Stimulated activated CD4-positive, alpha-beta T cell treated with anti-CD3 and anti-CD28 coated beads, Interleukin-1b, Interleukin-23, amount 100 ng/mL, for 1 hour (primary cell): ENCODE results near the gene TMEM86A.

Experiments
- DNase-seq, 2 donors: peaks; one replicate each; pipeline ENCODE4 v3.0.0-alpha.2; 2020; ENCODE audit warnings: low read depth in 2 of 2

TMEM86A gene

DNA sequence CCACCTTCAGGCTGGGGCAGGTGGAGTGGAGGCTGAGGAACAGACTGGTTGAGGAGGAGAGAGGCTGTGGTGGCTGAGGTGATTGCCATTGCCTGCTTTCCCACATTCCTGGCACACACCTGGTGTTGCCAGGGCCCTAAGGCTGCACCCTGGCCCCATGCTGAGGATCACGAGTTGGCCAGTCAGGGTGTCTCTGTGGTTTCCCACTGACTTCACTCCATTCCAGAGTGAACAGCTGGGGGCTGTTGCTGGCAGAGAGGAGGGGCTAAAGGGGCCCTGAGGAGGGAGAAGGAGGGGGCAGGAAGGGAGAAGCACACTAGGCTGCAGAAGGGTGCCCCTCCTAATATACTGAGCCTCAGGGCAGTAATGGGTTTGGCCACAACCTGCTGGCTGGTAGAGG is 1.8 kb downstream of the TMEM86A start:
- no peak for DNase-seq

DNA sequence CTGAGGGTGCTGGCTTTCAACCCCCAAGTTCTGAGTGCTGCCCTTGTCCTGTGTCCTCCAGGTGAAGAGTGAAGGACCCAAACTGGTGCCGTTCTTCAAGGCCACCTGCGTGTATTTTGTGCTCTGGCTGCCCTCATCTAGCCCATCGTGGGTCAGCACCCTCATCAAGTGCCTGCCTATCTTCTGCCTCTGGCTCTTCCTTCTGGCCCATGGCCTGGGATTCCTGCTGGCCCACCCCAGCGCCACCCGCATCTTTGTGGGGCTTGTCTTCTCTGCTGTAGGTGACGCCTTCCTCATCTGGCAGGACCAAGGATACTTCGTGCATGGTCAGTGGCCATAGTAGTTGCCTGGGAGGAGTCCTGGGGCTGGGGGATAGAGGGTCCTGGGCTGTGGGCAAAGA is 2.3 kb downstream of the TMEM86A start:
- DNase-seq, result no peak

DNA sequence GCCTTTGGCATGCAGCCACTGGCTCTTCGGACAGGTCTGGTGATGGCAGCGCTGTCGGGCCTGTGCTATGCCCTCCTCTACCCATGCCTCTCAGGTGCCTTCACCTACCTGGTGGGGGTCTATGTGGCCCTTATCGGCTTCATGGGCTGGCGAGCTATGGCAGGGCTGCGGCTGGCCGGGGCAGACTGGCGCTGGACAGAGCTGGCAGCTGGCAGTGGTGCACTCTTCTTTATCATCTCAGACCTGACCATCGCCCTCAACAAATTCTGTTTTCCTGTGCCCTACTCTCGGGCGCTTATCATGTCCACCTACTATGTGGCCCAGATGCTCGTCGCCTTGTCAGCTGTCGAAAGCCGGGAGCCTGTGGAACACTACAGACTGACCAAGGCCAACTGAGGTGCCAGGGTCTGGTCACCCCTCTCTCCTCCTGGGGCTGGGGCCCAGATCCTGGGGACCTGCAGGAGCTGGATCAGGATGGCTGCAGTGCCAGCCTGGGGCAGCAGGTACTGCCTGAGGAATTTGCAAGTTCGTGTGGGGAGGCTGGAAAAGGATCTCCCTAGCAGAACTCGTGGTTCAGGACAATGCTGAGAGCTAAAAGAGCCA is 3.1 kb downstream of the TMEM86A start:
- no peak for DNase-seq

DNA sequence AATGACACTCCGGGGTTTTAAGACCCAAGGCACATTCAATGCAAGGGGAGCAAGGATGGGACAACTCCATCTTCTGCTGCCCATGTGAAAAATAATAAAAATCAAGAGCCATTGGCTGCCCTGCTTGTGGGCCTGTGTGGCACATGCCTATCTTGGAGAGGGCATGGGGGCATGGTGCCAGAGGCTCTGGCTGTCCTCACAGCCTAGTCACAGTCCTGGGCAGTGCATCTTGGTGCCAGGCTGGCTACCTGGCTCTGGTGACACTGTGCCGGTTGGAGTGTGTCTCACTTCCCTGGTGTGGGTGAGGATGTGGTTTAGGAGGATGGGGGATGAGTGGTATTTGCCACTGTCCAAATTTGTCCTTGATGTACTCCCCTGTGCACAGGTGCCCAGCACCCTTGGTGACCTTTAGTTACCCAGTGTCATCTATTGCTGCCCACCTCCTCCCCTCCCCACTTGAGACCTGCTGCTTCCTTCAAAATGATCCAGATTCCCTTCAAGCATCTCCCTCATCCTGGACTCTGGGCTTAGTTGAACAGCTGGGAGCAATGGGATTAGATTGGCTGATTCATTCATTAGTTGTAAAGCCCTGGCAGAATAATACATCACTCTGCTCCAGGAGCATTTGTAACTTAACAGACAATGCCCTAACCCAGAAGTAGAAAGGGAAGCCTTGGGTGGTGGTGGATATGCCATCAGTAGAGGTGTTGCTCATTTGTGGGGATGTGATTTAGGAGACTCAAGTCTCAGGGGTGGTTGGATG is 4.6 kb downstream of the TMEM86A start:
- no peak for DNase-seq

DNA sequence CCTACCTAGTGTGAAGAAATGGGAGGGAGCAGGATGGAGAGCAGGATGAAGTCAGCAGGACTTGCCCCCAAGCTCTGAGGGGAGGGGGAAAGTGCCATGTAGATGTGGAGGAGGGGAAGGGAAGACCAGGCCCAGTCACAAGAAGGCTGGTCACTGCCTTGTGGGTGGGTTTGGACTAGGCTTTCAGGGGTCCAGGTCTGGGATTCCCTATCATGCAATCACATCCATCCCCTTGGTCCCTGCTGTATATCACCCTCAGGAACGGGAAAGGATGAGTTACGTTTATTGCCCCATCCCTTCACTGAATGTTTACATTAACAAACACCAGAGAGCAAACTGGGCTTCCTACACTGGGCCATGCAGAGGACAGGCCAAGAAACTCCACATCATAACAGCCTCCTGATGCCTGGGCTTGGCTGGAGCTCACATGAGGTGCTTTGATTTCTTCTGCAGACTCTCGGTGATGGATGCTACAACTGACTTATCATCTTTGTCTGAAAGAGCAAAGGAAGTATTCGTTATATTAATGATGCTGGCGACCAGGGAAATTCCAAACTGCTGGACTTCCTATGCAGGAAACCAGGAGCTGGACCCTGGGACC is 5.6 kb downstream of the TMEM86A start:
- DNase-seq, result no peak

DNA sequence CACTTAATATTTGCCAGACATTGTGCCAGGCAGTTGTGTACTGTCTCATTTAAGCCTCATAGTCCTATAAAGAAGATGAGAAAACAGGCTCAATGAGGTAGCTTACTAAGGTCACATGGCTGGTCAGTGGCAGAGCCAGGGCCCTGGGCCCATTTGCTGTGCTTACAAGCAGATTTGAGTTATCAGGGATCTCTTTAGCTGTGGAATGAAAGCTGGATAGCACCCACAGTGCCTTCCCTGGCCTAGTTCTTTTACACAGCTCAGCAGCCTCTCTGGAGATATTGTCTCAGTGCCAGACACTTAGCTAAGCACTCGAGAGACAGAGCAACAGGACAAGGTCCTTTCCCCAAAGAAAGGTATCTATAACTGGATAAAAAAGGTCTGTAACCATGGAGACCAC is 6.1 kb downstream of the TMEM86A start:
- no peak for DNase-seq

DNA sequence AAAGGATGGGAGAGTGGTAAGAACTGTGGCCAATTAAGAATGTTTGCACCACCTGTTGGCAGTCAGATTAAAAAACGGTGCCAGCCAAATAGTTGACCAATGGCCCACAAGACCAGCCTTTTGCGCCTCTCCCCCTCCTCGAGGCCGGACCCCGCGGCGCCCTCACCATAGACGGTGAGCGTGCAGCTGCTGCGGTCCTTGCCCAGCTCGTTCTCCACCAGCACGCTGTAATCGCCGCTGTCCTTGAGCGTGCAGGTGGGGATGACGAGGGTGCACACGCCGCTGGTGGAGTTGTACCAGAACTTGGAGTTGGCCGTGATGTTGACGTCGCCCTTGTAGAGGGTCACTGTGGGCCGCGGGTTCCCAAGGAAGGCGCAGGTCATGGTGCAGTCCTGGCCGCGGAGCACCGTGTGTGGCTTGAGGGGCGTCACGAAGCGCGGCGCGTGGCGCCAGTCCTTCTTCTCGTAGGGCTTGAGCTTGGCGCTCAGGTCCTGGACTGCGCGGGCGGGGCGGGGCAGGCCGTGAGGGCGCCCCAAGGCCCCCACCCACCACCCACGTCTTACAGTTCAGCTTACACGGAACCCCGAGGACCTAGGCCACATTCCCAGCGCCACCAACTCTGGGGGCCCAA is 7.2 kb downstream of the TMEM86A start:
- no peak for DNase-seq

DNA sequence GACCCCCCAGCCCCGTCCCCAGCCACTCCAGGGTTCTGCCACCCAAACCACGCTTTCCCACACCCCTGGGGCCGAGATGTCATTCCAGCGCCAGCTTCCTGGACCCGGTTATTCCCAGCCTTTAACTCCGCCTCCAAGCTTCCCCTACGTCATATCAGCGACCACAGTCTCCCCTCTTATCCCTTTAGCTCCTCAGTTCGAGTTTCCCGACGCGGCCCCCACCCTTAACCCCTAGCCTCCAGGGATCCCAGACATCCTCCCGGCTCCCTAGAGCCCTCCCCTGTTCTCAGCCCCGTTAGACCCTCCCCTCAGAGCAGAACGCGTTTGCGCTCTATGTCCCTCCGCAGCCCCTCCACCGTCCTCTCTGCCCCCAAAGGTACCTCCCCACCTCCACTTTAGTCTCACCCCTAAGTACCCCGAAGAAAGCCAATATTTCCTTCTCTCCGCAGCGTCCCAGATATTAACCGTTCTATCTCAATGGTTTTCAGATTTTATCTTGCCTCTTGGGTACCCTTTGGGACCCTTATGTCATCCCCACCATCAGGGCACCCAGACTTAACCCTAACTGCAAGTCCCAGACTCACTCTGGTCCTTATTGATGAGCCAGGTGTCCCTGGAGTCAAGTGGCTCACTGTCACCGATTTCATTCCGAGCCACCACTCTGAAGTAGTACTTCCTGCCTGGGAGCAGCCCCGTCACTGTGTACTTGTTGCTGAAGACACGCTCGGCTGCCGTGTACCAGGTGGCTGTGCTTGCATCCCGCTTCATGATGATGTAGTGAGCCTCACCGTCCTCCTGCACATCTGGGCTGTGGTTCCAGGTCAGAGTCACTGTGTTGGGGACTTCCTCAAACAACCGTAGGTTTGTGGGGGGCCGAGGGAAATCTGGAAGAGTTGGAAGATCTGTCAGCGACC is 8.0 kb downstream of the TMEM86A start:
- peak in 1 of 2 donors; percentile 32 for DNase-seq

DNA sequence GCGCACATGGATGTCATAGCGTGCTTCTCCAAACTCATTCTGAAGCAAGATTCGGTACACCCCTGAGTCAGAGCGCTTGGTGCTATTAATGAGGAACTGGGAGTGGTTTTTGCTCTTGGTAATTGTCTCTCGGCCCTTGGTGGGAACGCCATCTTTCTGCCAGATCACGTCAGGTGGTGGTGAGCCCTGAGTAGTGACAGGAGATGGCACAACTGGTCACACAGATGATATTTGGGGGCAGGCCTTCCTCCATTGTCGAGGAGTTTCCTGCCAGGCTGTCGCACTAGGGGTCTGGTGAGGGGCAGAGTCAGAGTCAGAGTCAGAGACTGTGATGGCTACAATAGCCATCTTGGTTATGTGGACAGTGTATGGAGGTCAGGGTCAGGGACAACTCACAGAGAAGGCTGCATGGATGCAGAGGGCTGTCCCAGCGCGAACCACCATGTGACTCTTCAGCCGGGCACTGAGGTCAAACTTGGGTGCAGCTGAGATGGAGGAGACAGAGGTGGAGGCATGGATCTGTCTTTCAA is 9.3 kb downstream of the TMEM86A start:
- no peak for DNase-seq

DNA sequence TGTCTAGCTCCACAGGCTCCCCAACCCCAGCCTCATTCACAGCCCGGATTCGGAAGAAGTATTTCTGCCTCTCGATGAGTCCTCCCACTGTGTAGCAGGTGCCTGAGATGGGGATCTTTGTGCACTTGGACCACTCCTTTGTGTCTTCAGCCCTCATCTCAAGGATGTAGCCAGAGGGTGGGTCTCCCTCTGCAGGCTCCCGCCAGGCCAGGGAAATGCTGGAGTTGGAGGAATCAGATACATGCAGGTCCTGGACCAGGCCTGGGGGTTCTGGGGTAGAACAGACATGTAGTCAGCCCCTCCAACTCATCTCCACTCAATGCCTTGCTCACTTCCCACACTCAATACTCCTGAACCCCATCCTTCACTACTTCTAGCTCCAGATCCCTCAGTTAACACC is 10.8 kb downstream of the TMEM86A start:
- no peak for DNase-seq

DNA sequence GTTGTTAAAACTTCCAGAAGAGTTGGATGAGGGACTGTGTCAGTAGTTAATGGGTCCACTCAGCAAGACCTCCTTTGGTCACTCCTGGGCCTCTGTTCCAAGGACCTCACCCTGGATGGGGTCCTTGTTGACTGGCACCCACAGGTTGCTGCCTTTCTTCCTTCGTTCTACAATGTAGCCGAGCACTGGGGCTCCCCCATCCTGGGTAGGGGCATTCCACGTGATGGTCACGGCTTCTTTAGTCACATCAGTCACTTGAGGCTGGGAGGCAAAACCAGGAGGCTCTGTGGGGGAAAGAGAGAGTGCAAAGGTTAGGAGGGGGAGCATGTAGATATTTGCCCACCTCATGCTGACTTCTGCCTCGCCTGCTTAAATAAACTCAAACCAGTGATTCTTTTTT is 12.0 kb downstream of the TMEM86A start:
- no peak for DNase-seq

DNA sequence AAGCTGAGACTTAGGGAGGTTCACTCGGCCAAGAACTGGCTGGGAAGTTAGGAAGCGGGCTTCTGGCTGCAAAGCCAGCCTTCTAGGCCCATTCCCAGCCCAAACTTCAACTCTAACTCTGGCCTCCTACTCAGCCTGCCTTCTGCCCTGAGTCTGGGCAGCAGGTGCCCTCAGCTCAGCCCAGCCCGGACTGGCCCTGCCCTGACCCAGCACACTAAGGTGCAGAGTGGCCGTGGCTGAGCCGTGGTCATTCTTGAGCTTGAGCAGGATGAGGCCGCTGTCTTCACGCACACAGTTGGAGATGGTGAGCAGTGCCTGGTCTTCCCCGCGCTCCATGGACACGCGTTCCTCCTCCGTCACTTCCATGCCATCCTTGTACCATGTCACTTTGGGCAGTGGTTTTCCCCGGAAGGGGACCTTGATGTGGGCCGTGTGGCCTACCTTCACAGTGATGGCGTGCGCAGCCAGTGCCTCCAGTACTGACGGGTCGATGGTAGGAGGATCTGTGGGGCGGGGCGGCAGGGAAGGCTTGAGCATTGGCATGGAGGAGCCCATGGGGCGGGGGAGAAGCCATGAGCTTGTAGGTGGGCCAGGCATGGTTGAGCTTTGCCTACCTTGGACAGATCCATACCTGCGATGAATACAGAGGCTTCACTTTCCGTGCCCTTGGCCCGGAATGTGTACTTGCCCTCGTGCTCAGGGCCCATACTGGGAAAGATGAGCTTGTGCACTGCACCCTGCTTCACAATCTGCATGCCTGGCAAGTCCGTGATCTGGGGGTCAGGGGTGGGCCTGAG is 15.3 kb downstream of the TMEM86A start:
- DNase-seq, result no peak

DNA sequence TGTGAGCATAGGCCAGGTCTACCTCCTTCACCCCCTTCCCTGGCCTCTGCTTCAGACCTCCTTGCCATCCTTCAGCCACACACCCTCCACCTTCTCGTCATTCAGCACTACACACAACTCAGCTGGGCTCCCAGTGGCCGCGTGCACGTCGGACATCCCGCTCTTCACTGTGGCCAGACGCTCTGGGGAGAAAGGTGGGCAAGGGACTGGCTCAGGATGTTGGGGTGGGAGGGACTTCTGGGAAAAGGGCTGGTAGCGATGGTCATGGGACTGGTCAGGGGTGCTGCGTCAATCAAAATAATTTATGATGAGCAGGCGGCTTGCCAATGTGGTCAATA is 15.8 kb downstream of the TMEM86A start:
- DNase-seq, result no peak

DNA sequence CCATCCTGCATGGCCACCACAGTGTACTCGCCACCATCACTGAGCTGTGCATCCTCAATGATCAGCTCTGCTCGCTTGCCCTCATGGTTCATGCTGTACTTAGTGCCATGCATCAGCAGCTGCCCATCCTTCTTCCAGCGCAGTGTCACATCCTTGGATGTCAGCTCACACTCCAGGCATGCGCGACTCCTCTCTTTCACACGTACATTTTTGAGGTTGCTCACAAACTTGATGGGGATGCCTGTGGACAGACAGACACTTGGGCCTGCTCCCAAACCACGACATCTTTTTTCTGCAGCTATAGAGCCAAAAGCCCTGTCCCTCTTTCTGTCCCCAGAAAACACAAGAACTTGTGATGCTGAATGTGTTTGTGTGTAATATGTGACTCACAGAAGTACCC is 16.9 kb downstream of the TMEM86A start:
- no peak for DNase-seq

DNA sequence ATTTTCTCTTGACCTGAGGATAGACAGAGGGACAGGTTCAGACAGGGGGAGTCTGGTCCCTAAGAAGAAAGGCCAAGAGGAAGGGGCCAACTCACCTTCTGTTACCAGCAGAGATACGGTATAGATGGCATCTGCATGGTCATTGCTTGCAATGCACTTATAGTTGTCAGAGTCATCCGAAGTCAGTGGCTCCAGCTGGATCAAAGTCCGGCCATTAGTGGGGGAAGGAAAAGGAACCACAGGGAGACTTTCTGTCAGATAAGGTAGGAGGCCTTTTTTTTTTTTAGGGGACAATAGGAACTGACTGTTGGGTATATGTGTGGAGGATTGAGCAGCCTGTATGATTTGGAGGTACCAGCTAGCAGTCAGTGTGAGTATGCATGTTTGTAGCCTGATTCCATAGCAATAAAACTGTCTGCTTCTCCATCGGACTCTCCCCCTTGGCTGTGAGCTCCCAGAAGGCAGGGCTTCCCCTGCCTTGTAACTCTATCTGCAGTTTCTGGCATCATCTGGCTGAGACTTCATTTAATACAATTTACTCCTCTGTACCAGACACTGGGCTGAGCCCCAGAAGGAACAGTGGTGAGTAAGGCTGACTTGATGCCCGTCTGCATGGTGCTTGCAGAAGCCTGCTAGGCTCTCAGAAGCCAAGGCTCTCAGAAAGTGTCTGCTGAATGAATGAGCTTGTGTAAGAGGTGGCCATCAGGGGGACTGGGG is 21.7 kb downstream of the TMEM86A start:
- DNase-seq, result no peak

DNA sequence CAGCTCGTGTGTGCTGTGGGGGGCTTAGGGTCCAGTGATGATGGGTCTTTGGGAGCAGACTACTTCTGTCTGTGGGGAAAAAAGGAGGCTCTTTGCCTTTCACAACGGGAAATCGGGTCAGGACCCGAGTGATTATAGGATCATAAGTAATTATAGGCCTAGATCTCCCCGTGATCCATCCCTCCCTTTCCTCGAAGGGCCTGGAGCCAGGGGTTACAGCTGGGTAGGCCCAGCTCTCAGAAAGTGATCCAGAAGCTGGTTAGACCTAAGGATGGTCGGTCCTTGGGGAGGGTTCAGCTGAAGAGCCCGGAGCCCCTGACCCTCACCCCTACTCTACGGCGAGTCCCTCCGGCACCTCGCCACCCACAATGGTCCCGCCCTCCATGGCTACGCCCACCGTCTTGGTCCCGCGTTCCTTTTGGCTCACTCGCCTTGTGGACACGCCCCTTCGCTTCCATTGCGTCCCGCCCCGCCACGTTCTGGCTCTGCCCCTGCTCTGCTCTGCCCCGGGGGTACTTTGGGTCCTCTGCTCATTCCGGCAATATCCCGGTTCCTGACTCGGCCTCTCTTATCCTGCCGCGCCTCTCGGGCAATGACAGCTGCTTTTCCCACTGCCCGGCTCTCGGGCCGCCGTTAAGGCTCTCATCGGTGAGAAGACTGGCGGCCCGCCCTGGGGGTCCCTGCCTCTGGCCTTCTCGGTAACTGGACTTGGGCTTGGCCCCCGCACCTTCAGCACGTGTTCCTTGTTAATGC is 22.4 kb downstream of the TMEM86A start:
- peak; percentile 44 to 65 for DNase-seq

DNA sequence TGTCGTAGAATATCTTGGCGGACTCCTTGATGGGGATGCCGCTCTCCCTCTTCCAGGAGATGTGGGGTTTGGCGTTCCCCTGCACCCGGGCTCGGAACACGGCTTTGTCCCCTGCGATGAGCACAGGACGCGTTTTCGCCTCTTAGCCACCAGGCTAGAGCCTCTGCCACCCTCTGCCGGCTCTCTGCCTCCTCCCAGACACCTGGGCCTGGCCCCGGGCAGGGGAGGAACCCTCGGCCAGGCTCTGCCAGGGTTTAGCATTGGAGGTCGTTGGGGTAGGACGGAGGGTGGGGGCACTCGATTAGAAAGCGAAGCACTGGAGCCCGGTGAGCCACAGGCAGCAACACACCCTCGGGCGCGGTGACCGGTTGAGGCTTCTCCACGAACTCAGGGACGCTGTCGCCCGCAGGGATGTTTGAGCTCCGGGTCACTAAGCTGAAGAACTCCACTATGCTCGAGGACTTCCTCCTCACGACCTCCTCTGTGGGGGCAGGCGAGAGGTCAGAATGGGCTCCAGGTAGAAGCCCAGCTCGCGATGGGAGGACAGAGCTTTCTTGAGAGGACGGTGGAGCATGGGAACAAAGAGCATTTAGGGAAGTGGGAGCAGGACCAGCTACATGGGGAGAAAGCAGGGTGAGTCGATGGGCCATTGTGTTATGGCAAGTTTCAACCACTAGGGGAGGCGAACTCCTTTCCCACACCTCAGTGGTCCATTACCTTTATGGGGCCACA is 23.1 kb downstream of the TMEM86A start:
- no peak for DNase-seq

DNA sequence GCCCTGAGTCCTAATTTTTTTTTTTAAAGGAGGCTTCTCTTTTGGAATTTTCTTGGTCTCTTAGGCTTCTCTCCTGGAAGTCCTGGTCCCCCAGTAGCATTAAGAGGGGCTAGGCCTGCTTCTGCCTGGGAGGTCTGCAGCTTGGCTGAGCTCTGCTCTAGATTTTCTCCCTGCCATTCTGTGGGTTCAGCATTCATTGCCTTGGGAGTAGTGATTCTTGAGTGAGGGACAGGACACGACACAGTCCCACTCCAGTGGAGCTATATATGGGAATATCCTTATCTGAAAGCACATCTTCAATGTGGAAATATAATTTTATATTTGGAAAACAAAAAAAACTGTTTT is 23.7 kb downstream of the TMEM86A start:
- DNase-seq, result no peak

DNA sequence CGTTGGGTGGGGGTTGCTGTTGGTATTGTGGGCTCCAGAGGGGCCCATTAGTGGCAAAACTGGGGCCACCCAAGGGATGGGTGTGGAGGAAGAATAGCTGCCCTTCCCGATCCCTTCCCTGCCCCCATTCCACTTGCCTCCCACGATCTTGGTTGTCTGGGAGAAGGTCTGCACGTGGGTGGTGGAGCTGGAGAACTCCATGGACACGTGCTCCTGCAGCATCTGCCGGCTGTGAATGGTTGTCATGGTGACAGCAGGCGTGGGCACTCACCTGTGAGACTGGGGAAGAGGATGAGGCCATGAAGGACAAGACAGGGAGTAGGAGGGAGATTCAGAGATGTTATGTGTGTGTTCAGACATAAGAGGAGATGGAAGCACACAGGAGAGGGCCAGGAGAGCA is 25.4 kb downstream of the TMEM86A start:
- no peak for DNase-seq
